GM19438 (cell line): Measurements from ENCODE around the gene FOXR1.

Experiments
- ATAC-seq: cut with Tn5 transposase; IDR thresholded peaks from one replicate; pipeline ENCODE4 v1.9.1; 2021; ENCODE audit warnings: low read depth; ENCODE audit not compliant: unreplicated experiment

FOXR1 gene

DNA sequence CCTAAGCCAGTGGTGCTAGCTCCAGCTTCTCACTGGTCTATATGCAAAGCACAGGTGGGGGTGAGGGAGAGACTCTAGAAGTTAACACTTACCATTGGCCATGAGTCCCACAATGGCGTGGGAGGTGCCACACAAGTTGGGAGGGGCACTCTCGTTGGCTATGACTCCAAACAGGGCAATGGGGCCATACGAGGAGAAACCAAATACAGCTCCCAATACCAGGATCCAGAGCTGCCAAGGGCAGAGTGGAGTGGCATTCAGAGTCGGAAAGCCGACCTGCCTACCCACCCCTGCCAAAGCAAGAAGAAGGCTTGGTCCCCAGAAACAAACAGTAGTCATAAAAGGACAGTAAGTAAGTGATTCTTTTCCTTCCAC, 53.5 kb downstream of the FOXR1 start:
- no peak for ATAC-seq

GRCh38 chr11:119025541-119025940, 54.0 kb downstream of the FOXR1 start:
- ATAC-seq, result no peak

DNA sequence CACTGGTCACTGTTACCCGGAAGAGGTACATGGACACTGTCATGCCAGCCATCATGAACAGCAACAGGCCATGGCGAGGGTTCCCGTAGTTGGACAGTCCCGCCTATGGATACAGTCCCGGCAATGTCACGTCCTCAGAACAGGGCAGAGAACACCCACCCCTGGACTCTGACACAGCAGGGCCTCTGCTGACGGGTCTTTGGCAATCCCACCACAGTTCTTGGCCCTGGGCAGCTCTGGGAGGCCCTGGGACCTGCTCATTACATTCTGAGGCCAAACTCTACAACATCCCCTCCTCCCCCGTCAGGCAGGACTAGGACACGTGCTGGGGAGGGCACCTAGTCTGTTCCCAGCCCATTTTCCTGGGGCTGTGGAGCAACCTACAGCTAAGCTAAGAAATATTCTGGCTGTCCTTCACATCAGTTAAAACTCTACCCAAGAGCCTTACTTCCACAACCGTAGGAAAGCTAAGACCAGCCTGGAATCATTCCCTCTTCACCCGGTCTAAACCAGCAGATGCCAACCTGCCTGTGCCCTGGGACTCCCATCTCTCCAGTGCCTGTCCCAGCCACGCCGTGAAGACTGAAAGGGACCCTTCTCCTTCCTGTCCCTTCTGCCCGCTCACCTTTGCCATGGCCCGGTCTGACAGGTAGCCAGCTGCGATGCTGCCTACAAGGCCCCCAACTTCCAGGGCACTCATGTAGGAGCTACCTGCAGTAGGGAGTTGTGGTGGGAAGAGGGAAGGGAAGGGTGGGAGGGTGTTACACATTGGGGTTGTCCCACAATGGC, 54.6 kb downstream of the FOXR1 start:
- no peak for ATAC-seq

DNA sequence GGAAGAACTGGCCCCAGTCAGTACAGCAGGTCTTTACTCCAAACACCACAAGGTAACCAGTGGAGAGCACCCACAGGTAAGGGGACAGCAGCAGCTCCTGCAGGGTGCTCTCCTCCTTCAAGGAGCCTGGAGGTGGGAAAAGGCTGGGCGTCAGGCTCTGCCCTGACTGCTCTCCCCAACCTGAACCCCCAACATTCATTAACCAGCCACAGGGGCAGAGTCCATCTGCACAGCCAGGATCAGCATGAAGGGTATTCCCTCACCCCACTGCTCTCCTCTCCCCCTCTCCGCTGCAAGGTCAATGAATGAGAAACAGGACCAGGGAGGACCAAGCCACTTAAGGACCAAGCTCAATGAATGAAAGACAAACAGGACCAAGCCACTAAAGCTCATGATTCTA, 55.4 kb downstream of the FOXR1 start:
- no peak for ATAC-seq

GRCh38 chr11:119027561-119028345, 56.2 kb downstream of the FOXR1 start:
- ATAC-seq, result no peak

- no peak for ATAC-seq
Measured at GRCh38 chr11:119028346-119029068, 56.9 kb downstream of the FOXR1 start.

- no peak for ATAC-seq
Measured at GRCh38 chr11:119029069-119029339, 57.4 kb downstream of the FOXR1 start.

DNA sequence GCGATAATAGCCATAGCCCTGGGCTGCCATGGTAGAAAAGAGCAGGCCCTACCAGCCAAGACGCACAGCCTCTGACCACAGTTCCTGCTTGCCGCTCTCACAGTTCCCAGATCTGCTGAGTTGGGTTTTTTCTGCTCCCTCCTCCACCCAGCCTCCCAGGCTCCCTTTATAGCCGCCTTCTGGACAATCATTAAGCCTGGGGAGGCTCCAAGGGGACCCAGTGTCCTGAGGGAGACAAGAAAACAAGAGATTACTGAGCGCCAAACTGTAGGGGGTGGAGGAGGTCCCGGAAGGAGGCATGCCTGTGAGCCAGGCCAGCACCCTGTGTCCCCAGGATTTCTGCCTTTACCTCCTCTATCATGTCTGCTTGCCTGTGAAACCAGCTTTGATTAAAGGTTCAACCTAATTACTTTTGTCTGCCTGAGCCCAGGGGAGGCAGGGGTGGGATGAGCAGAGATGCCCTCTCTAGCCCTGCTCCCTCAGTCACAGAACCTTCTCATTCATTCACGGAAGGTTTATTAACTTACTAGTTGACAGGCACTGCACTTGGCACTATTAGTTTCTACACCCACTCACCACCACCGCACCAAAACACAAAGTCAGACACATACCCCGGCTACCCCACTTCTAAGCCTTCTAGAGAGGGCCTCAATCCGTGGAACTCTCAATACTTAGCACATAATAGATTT, 57.9 kb downstream of the FOXR1 start:
- ATAC-seq, result peak; percentile 6

DNA sequence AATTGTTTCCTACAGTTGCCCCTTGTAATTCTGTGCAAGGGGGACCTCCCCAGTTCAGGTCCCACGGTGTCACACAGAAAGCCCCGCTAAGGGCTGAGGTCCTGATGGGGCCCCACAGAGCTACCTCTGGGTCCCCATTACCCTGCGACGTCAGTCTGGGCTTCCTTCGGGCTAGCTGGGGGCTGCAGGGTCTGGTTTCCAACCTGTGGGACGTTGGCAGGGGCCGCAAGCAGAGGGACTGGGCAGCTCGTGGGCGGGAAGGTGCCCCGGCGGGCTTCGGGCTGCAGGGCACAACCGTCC, 58.4 kb downstream of the FOXR1 start:
- peak; percentile 18 for ATAC-seq

DNA sequence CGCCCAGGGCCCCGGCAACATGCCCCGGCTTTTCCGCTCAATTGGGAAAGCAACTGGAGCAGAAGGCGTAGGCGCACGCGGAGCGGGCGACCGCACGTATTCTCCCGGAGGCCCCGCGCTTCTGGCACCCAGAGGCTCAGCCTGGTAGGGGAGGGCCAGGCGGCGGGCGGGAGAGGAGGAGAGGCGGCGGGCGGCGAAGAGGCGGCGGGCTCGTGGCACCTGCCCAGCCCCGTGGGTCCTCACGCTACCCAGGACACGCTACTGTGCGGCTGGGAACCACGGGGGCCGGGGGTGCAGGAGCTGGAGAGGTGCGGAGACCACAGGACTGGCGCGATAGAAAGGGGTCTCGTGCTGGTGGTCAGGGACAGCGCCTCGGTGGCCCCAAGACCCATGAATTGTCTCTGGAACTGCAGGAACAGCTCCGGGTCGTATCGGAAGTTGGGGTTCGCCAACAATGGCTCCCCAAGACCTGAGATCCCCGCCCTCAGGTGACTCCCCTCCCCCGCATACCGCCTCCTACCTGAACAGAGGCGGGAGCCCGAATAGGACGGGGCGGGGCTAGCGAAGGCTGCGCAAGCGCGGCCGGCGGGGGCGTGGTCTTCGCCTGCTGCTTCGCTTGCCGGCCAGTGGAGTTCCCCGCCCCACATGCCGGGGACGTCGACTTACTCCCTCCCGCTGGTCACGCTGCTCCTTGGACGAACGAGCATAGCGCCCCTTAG, 58.9 kb downstream of the FOXR1 start, which contains the start of gene SLC37A4:
Gene SLC37A4 (minus strand): TSS at position 549 of the 719 bp plus-strand sequence.
- peak; percentile 73 for ATAC-seq
